Measurements from ENCODE around the gene CD151.

DNA sequence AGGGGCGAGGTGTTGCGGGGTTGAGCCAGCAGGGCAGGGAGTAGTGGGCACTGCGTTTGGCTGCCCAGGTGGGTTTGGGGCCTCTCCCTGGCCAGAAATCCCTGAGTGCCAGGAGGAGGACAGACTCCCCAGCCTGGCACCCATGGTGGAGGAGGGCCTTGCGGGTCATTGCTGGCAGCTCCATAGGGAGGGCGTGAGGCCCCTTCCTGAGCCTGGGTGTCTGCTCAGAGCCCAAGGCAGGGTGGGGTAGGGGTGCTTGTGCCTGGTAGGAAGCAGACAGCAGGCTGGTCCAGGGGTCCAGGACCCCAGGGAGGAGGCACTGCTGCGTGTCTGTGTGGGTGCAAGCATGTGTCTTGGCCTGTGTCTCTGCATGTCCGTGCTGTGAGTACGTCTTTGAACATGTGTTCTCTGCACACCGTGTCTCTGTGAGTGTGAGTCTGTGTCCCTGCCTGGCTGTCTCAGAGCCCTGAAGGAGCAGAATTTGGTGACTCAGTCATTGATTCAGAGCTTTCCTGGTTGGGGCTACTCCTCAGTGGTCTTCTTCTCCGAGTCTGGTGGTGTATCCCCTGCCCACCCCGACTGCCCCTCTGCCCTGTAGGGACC is 13.8 kb downstream of the CD151 start:
- TF ChIP-seq, protein P1, sequence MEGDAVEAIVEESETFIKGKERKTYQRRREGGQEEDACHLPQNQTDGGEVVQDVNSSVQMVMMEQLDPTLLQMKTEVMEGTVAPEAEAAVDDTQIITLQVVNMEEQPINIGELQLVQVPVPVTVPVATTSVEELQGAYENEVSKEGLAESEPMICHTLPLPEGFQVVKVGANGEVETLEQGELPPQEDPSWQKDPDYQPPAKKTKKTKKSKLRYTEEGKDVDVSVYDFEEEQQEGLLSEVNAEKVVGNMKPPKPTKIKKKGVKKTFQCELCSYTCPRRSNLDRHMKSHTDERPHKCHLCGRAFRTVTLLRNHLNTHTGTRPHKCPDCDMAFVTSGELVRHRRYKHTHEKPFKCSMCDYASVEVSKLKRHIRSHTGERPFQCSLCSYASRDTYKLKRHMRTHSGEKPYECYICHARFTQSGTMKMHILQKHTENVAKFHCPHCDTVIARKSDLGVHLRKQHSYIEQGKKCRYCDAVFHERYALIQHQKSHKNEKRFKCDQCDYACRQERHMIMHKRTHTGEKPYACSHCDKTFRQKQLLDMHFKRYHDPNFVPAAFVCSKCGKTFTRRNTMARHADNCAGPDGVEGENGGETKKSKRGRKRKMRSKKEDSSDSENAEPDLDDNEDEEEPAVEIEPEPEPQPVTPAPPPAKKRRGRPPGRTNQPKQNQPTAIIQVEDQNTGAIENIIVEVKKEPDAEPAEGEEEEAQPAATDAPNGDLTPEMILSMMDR (IDR thresholded peaks at IDR 0.05): no peak
- TF ChIP-seq IRF2 (CRISPR knock-in tag; IDR thresholded peaks at IDR 0.05; ENCODE audit: borderline replicate concordance, low read depth) (no peak), TEAD4 (CRISPR knock-in tag; IDR thresholded peaks at IDR 0.05) (no peak), GABPB1 (CRISPR knock-in tag; IDR thresholded peaks at IDR 0.05) (no peak)
- TF ChIP-seq, protein P2, sequence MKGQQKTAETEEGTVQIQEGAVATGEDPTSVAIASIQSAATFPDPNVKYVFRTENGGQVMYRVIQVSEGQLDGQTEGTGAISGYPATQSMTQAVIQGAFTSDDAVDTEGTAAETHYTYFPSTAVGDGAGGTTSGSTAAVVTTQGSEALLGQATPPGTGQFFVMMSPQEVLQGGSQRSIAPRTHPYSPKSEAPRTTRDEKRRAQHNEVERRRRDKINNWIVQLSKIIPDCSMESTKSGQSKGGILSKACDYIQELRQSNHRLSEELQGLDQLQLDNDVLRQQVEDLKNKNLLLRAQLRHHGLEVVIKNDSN (CRISPR knock-in tag; IDR thresholded peaks at IDR 0.05): no peak
- TF ChIP-seq, protein P3, sequence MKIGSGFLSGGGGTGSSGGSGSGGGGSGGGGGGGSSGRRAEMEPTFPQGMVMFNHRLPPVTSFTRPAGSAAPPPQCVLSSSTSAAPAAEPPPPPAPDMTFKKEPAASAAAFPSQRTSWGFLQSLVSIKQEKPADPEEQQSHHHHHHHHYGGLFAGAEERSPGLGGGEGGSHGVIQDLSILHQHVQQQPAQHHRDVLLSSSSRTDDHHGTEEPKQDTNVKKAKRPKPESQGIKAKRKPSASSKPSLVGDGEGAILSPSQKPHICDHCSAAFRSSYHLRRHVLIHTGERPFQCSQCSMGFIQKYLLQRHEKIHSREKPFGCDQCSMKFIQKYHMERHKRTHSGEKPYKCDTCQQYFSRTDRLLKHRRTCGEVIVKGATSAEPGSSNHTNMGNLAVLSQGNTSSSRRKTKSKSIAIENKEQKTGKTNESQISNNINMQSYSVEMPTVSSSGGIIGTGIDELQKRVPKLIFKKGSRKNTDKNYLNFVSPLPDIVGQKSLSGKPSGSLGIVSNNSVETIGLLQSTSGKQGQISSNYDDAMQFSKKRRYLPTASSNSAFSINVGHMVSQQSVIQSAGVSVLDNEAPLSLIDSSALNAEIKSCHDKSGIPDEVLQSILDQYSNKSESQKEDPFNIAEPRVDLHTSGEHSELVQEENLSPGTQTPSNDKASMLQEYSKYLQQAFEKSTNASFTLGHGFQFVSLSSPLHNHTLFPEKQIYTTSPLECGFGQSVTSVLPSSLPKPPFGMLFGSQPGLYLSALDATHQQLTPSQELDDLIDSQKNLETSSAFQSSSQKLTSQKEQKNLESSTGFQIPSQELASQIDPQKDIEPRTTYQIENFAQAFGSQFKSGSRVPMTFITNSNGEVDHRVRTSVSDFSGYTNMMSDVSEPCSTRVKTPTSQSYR (CRISPR knock-in tag; IDR thresholded peaks at IDR 0.05): no peak
- TF ChIP-seq, protein P4, sequence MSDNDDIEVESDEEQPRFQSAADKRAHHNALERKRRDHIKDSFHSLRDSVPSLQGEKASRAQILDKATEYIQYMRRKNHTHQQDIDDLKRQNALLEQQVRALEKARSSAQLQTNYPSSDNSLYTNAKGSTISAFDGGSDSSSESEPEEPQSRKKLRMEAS (CRISPR knock-in tag; IDR thresholded peaks at IDR 0.05): no peak
- TF ChIP-seq, protein P5, sequence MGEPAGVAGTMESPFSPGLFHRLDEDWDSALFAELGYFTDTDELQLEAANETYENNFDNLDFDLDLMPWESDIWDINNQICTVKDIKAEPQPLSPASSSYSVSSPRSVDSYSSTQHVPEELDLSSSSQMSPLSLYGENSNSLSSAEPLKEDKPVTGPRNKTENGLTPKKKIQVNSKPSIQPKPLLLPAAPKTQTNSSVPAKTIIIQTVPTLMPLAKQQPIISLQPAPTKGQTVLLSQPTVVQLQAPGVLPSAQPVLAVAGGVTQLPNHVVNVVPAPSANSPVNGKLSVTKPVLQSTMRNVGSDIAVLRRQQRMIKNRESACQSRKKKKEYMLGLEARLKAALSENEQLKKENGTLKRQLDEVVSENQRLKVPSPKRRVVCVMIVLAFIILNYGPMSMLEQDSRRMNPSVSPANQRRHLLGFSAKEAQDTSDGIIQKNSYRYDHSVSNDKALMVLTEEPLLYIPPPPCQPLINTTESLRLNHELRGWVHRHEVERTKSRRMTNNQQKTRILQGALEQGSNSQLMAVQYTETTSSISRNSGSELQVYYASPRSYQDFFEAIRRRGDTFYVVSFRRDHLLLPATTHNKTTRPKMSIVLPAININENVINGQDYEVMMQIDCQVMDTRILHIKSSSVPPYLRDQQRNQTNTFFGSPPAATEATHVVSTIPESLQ (CRISPR knock-in tag; IDR thresholded peaks at IDR 0.05): no peak
- TF ChIP-seq, protein P6, sequence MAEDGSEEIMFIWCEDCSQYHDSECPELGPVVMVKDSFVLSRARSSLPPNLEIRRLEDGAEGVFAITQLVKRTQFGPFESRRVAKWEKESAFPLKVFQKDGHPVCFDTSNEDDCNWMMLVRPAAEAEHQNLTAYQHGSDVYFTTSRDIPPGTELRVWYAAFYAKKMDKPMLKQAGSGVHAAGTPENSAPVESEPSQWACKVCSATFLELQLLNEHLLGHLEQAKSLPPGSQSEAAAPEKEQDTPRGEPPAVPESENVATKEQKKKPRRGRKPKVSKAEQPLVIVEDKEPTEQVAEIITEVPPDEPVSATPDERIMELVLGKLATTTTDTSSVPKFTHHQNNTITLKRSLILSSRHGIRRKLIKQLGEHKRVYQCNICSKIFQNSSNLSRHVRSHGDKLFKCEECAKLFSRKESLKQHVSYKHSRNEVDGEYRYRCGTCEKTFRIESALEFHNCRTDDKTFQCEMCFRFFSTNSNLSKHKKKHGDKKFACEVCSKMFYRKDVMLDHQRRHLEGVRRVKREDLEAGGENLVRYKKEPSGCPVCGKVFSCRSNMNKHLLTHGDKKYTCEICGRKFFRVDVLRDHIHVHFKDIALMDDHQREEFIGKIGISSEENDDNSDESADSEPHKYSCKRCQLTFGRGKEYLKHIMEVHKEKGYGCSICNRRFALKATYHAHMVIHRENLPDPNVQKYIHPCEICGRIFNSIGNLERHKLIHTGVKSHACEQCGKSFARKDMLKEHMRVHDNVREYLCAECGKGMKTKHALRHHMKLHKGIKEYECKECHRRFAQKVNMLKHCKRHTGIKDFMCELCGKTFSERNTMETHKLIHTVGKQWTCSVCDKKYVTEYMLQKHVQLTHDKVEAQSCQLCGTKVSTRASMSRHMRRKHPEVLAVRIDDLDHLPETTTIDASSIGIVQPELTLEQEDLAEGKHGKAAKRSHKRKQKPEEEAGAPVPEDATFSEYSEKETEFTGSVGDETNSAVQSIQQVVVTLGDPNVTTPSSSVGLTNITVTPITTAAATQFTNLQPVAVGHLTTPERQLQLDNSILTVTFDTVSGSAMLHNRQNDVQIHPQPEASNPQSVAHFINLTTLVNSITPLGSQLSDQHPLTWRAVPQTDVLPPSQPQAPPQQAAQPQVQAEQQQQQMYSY (CRISPR knock-in tag; IDR thresholded peaks at IDR 0.05): no peak

Data from WTC11 (cell line).